K562 (cell line): Measurements from ENCODE around the gene FNBP1. TPM values are rescaled to one million over a fixed set of nuclear protein-coding genes. Genes with fewer than 3 reads are reported as not detected.

ENCODE experiments used
- ATAC-seq: fragments of 200-7000 bp; cut with Tn5 transposase; 3 replicates; pipeline ENCODE4 v1.9.1; 2020; ENCODE audit warnings: moderate library complexity
- BruUV-seq: library from RNA; stranded (reverse); fragments of 400-500 nt; replicated peaks from 2 replicates; lab custom pipeline; 2021; lab: Mats Ljungman, UMichigan
- CTCF ChIA-PET: fragments of 300-600 bp; formaldehyde crosslinking; extraction: SDS; loops from one replicate; lab custom pipeline; 2021; ENCODE audit warnings: low intra/inter-chr PET ratio; lab: Yijun Ruan, JAX
- POLR2A ChIA-PET: fragments of 300-600, 350-650 bp; sonication (Branson Sonifier 250); formaldehyde crosslinking; extraction: SDS; loops from one replicate; lab custom pipeline; 2021; ENCODE audit warnings: antibody characterized with exemption, inconsistent platforms; lab: Yijun Ruan, JAX
- DNase-seq, 4 experiments: peaks; one replicate each; pipeline versions ENCODE4 v3.0.0 to v3.0.0-alpha.2; 2011 to 2018; ENCODE audit warnings: low spot score in 3 of 4, mixed read lengths in 3 of 4; ENCODE audit errors: extremely low read depth in 1 of 4
- FAIRE-seq: peaks from 2 replicates; lab custom pipeline; 2011; peaks lifted over from hg19 to GRCh38; lab: Jason Lieb, UNC
- H2AFZ ChIP-seq: 2 replicates; pipeline ENCODE4 v1.6.0; 2011; ENCODE audit warnings: low read depth, low read length, control low read depth, inconsistent platforms
- H3K27ac ChIP-seq: fragments of 200-600 bp; 3 replicates; pipeline ENCODE4 v1.8.0; 2011; ENCODE audit warnings: low read depth, mild to moderate bottlenecking, control low read depth, inconsistent platforms, low read length, moderate library complexity, mixed read lengths; ENCODE audit errors: extremely low read depth
- H3K27me3 ChIP-seq, 2 experiments: fragments of 300-600 bp in 1 of 2; 2 replicates in 1 of 2; 3 replicates in 1 of 2; pipeline versions ENCODE4 v1.6.0 to v1.8.0; 2011; ENCODE audit warnings: inconsistent platforms in 2 of 2, low read length in 2 of 2, mild to moderate bottlenecking in 1 of 2, mixed read lengths in 1 of 2, moderate library complexity in 1 of 2; ENCODE audit not compliant: control insufficient read depth in 2 of 2, insufficient read depth in 2 of 2
- H3K36me3 ChIP-seq: fragments of 300-600 bp; 3 replicates; pipeline ENCODE4 v1.8.0; 2011; ENCODE audit warnings: mild to moderate bottlenecking, low read length, inconsistent platforms; ENCODE audit not compliant: control insufficient read depth, insufficient read depth
- H3K4me1 ChIP-seq, 2 experiments: fragments of 200-600 bp in 1 of 2; replicated peaks in 1 of 2; 2 replicates in 1 of 2; 3 replicates in 1 of 2; pipeline versions ENCODE4 v1.5.1 to v1.8.0; 2011; ENCODE audit warnings: inconsistent platforms in 2 of 2, low read length in 2 of 2, mild to moderate bottlenecking in 1 of 2, mixed read lengths in 1 of 2, moderate library complexity in 1 of 2; ENCODE audit not compliant: control insufficient read depth in 2 of 2, insufficient read depth in 2 of 2
- H3K4me2 ChIP-seq: 2 replicates; pipeline ENCODE4 v1.6.1; 2011; ENCODE audit warnings: low read length, control low read depth, inconsistent platforms, mixed read lengths; ENCODE audit not compliant: insufficient read depth
- H3K4me3 ChIP-seq: fragments of 200-600 bp; sonication (generic), shearing (Covaris generic); 2 replicates; pipeline ENCODE4 v1.5.1; 2016; ENCODE audit warnings: control low read depth, inconsistent platforms
- H3K79me2 ChIP-seq: fragments of 200-600 bp; 3 replicates; pipeline ENCODE4 v1.8.0; 2011; ENCODE audit warnings: low read length, inconsistent platforms; ENCODE audit not compliant: control insufficient read depth, insufficient read depth
- H3K9ac ChIP-seq, 2 experiments: 2 replicates each; pipeline versions ENCODE4 v1.6.0 to v1.6.1; 2011; ENCODE audit warnings: low read depth in 2 of 2, low read length in 2 of 2, control low read depth in 1 of 2, inconsistent platforms in 1 of 2, mild to moderate bottlenecking in 1 of 2, mixed read lengths in 1 of 2; ENCODE audit not compliant: insufficient read depth in 1 of 2
- H3K9me1 ChIP-seq: one replicate; pipeline ENCODE4 v1.6.0; 2011; ENCODE audit warnings: inconsistent platforms, mild to moderate bottlenecking, low read length, moderate library complexity; ENCODE audit not compliant: control insufficient read depth, insufficient read depth
- H3K9me3 ChIP-seq: replicated peaks from 2 replicates; pipeline ENCODE4 v1.5.1; 2011; ENCODE audit warnings: low read depth, low read length, inconsistent platforms; ENCODE audit not compliant: control insufficient read depth, insufficient read depth
- H4K20me1 ChIP-seq: replicated peaks from 2 replicates; pipeline ENCODE4 v1.6.1; 2011; ENCODE audit warnings: low read length, inconsistent platforms, mixed read lengths; ENCODE audit not compliant: control insufficient read depth, insufficient read depth
- BCOR ChIP-seq: fragments of 450-650 bp; IDR thresholded peaks from 2 replicates; pipeline ENCODE4 v1.6.1; 2016
- CEBPG ChIP-seq, 3 experiments: fragments of 200-800 bp in 1 of 3; sonication (Bioruptor generic) in 1 of 3; sonication (generic) in 1 of 3; formaldehyde crosslinking in 1 of 3; IDR thresholded peaks in 2 of 3; conservative IDR thresholded peaks in 1 of 3; 2 replicates each; pipeline versions ENCODE4 v1.6.1 to v1.8.0; 2016 to 2022; ENCODE audit warnings: missing compliant biosample characterization in 2 of 3, missing genetic modification characterization in 2 of 3, mild to moderate bottlenecking in 1 of 3, missing genetic modification reagents in 1 of 3
- ELK3 ChIP-seq: fragments of 450-650 bp; formaldehyde crosslinking; IDR thresholded peaks from 2 replicates; pipeline ENCODE4 v1.4.0; 2020; ENCODE audit warnings: mild to moderate bottlenecking
- HNRNPK ChIP-seq: fragments of 200-400 bp; formaldehyde crosslinking; IDR thresholded peaks from one replicate; pipeline ENCODE4 v1.6.1; 2018; ENCODE audit warnings: mild to moderate bottlenecking, low read depth, low read length; ENCODE audit not compliant: poor library complexity, severe bottlenecking
- KAT2B ChIP-seq: IDR thresholded peaks from one replicate; pipeline ENCODE4 v1.6.1; 2012; ENCODE audit warnings: low read depth, mild to moderate bottlenecking, control low read depth, inconsistent platforms, low read length, moderate library complexity
- KDM1A ChIP-seq, 2 experiments: fragments of 450-650 bp; IDR thresholded peaks; 2 replicates each; pipeline ENCODE4 v1.6.1; 2016; ENCODE audit warnings: mild to moderate bottlenecking in 2 of 2
- MXI1 ChIP-seq: IDR thresholded peaks from 2 replicates; pipeline ENCODE4 v1.6.1; 2011; ENCODE audit warnings: low read depth, mild to moderate bottlenecking, improper control_type of control experiment, low read length
- RAD21 ChIP-seq, 2 experiments: fragments of 250-450 bp in 1 of 2; fragments of 450-650 bp in 1 of 2; sonication (Bioruptor Pico) in 1 of 2; formaldehyde crosslinking in 1 of 2; IDR thresholded peaks in 1 of 2; conservative IDR thresholded peaks in 1 of 2; 2 replicates each; pipeline versions ENCODE4 v1.4.0 to v1.8.0; 2020 to 2022; ENCODE audit warnings: mild to moderate bottlenecking in 2 of 2, moderate library complexity in 1 of 2
- RBM25 ChIP-seq: fragments of 200-400 bp; formaldehyde crosslinking; IDR thresholded peaks from 2 replicates; pipeline ENCODE4 v1.6.1; 2018; ENCODE audit warnings: low read length, low read depth, moderate library complexity; ENCODE audit not compliant: severe bottlenecking
- SNIP1 ChIP-seq: fragments of 450-650 bp; IDR thresholded peaks from 2 replicates; pipeline ENCODE4 v1.7.1; 2017; ENCODE audit warnings: low read depth, mild to moderate bottlenecking
- TGIF2 ChIP-seq: sonication (generic); formaldehyde crosslinking; IDR thresholded peaks from 2 replicates; pipeline ENCODE4 v1.8.1; 2022; ENCODE audit warnings: mild to moderate bottlenecking, missing genetic modification reagents, moderate library complexity
- ZNF695 ChIP-seq: fragments of 450-650 bp; formaldehyde crosslinking; IDR thresholded peaks from 2 replicates; pipeline ENCODE4 v1.4.0; 2020; ENCODE audit warnings: mild to moderate bottlenecking, moderate library complexity
- WGBS: fragments of 100-300 bp; shearing (Covaris generic); methylation state at CpG from one replicate; pipeline ENCODE4 v1.1.6; 2016; ENCODE audit warnings: low coverage, mixed read lengths; ENCODE audit not compliant: insufficient coverage; ENCODE audit errors: missing lambda C conversion rate; 5-methylcytosine and 5-hydroxymethylcytosine counted together
- in situ Hi-C: fragments of 300-500 bp; cut with MboI; formaldehyde crosslinking; loops from 4 replicates; pipeline ENCODE4 v1.15.0; 2018; ENCODE audit warnings: inconsistent platforms, mixed read lengths
- intact Hi-C: fragments of 100-400 bp; cut with micrococcal nuclease; formaldehyde crosslinking; loops from 2 replicates; pipeline ENCODE4 v1.14.2; 2022
- polyA plus RNA-seq, 8 experiments: library from polyadenylated mRNA; depleted of rRNA in 4 of 8; stranded (reverse) in 5 of 8; unstranded in 3 of 8; fragments of >200 nt; fragmentation: Nextera tagmentation in 2 of 8; fragmentation: Illumina TruSeq in 1 of 8; extraction: Ambion mirVana in 2 of 8; extraction: Trizol in 1 of 8; gene quantifications; 2 replicates each; pipeline versions ENCODE4 v1.2.1 to v1.2.3, GENCODE V29; 2011 to 2014; ENCODE audit warnings: inconsistent platforms in 1 of 8, missing spikeins in 1 of 8
- total RNA-seq, 7 experiments: library from RNA; depleted of rRNA in 6 of 7; stranded (reverse); fragments of >200 nt in 6 of 7; fragmentation: Illumina TruSeq in 2 of 7; extraction: Trizol in 2 of 7; gene quantifications; 2 replicates each; pipeline versions ENCODE4 v1.2.1 to v1.2.3, GENCODE V29; 2011 to 2021; ENCODE audit warnings: low replicate concordance in 1 of 7

FNBP1 gene
- total and polyA plus RNA-seq, 9 of the 15 experiments (the other 6 are each of a cell fraction or from before 2014, with no cell fraction given) = 1.8 to 14.9 (median 7.6) TPM

GRCh38 chr9:130053504-130054324 lies 10.7 kb upstream of the FNBP1 start, which contains the start of gene GPR107 (continued):
- no peak for TF ChIP-seq KAT2B
- TF ChIP-seq RAD21 (CRISPR knock-in tag; conservative IDR thresholded peaks at IDR 0.05 in 1 of 2, IDR thresholded peaks at IDR 0.05 in 1 of 2) = 0 out of 4 replicates have a peak, but pooled peaks of 1 of the 2 experiments have one; percentile 7

- H3K4me1 ChIP-seq = peaks cover 8 to 24% of the 10 kb centered on the region in 2 experiments; a peak in 4 of 5 replicates
- peak overlapping the region; percentile 91 to 95 for H3K9ac ChIP-seq
- ATAC-seq = no peak
- BruUV-seq = TSS peak; percentile 86
- H3K9me1 ChIP-seq = peaks cover 4% of the 10 kb centered on the region
- TF ChIP-seq SNIP1 (no peak), MXI1 (no peak), CEBPG (CRISPR knock-in tag; IDR thresholded peaks at IDR 0.05) (no peak), CEBPG (tag; conservative IDR thresholded peaks at IDR 0.05 in 1 of 2, IDR thresholded peaks at IDR 0.05 in 1 of 2) (0 out of 4 replicates have a peak, but pooled peaks of 1 of the 2 experiments have one; percentile 21), BCOR (peak; percentile 72), RBM25 (peak; percentile 90), ZNF695 (no peak), ELK3 (CRISPR knock-in tag) (no peak), KDM1A (IDR thresholded peaks at IDR 0.05) (peak; percentile 23 to 49; a peak in 2 of 4 replicates), TGIF2 (no peak), HNRNPK (no peak)
- no peak for FAIRE-seq
- intact Hi-C loops (loop anchor here (5.0 kb wide), 2 partner anchors 44 to 166 kb away; no protein-coding TSS in a partner anchor), in situ Hi-C loops (no loop called here)
- H3K79me2 ChIP-seq = peaks cover 42% of the 10 kb centered on the region
- H3K36me3 ChIP-seq = no peaks in the 10 kb centered on the region
- POLR2A ChIA-PET = interaction anchor here (0.5 to 1.8 kb wide), 12 partner anchors 8 to 689 kb away, joined by 3 to 10 read pairs (median 4); partner anchors contain the start of gene FNBP1
- peak overlapping the region; percentile 96 for H2AFZ ChIP-seq
- no peak for DNase-seq
- WGBS = 6% methylated on average over 9 of the region's 9 CpGs
- H3K27ac ChIP-seq = peak overlapping the region; percentile 86
- H3K4me3 ChIP-seq = peak overlapping the region; percentile 99
- peak overlapping the region; percentile 84 for H3K4me2 ChIP-seq
- CTCF ChIA-PET = interaction anchor here (0.6 to 0.7 kb wide), 2 partner anchors 167 to 193 kb away, joined by 4 to 5 read pairs; no protein-coding TSS in a partner anchor
- H3K27me3 ChIP-seq = no peaks in the 10 kb centered on the region
- H3K9me3 ChIP-seq = no peaks in the 10 kb centered on the region
- H4K20me1 ChIP-seq = no peaks in the 10 kb centered on the region
Observed at GRCh38 chr9:130053109-130053503, 10.1 kb upstream of the FNBP1 start.
